ENCODE results near the gene MIGA1.
A peak's percentile ranks its signal among the peaks of the same experiment; 100 is the strongest.

MIGA1 gene

GRCh38 chr1:77829851-77830250 lies 50.4 kb downstream of the MIGA1 start:
- no peaks in the 10 kb centered on the region for H3K9me3 ChIP-seq (ENCODE audit: control insufficient read depth in 1 of 2, low read length in 2 of 2)
- H3K27ac ChIP-seq (ENCODE audit: low read length), result no peak overlapping the region
- no peak overlapping the region for H3K4me3 ChIP-seq (ENCODE audit: low read depth in 1 of 2, low read length in 2 of 2)
- H3K4me1 ChIP-seq (ENCODE audit: control insufficient read depth in 1 of 2, insufficient read depth in 2 of 2, low read length in 2 of 2), result peaks cover 4 to 35% of the 10 kb centered on the region in 2 donors
- peaks cover 0 to 29% of the 10 kb centered on the region in 2 donors for H3K36me3 ChIP-seq (ENCODE audit: control insufficient read depth in 1 of 2, insufficient read depth in 2 of 2, low read length in 2 of 2)
- no peaks in the 10 kb centered on the region for H3K27me3 ChIP-seq (ENCODE audit: low read depth, low read length)

GRCh38 chr1:77830946-77831345 lies 51.5 kb downstream of the MIGA1 start:
- Histone ChIP-seq H3K27me3 (ENCODE audit: low read depth, low read length) (no peaks in the 10 kb centered on the region), H3K36me3 (ENCODE audit: control insufficient read depth in 1 of 2, insufficient read depth in 2 of 2, low read length in 2 of 2) (peaks cover 0 to 31% of the 10 kb centered on the region in 2 donors), H3K4me1 (ENCODE audit: control insufficient read depth in 1 of 2, insufficient read depth in 2 of 2, low read length in 2 of 2) (peaks cover 4 to 35% of the 10 kb centered on the region in 2 donors), H3K9me3 (ENCODE audit: control insufficient read depth in 1 of 2, low read length in 2 of 2) (no peaks in the 10 kb centered on the region), H3K4me3 (ENCODE audit: low read depth in 1 of 2, low read length in 2 of 2) (no peak overlapping the region), H3K27ac (ENCODE audit: low read length) (no peak overlapping the region)

DNA sequence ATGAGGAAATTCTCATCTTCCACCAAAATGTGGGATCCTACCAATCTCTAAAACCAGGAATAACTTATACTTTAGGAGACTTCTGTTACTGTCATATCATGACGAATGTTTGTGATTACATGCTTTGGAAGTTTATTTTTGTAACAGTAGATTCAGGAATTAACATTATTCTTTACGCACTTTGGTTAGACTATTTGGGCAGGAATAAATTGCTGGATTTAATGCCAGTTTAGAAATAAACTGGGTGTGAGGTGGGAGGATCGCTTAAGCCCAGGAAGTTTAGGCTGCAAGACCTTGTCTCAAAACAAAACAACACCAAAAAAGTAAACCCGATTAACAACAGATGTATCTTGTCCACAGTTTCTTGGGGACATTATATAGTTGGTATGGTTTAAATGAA lies 52.1 kb downstream of the MIGA1 start:
- no peak overlapping the region for H3K4me3 ChIP-seq (ENCODE audit: low read depth in 1 of 2, low read length in 2 of 2)
- H3K4me1 ChIP-seq (ENCODE audit: control insufficient read depth in 1 of 2, insufficient read depth in 2 of 2, low read length in 2 of 2), result peaks cover 4 to 35% of the 10 kb centered on the region in 2 donors
- H3K36me3 ChIP-seq (ENCODE audit: control insufficient read depth in 1 of 2, insufficient read depth in 2 of 2, low read length in 2 of 2), result peaks cover 0 to 31% of the 10 kb centered on the region in 2 donors
- H3K27me3 ChIP-seq (ENCODE audit: low read depth, low read length), result no peaks in the 10 kb centered on the region
- peak overlapping the region; percentile 55 for H3K27ac ChIP-seq (ENCODE audit: low read length)
- no peaks in the 10 kb centered on the region for H3K9me3 ChIP-seq (ENCODE audit: control insufficient read depth in 1 of 2, low read length in 2 of 2)

GRCh38 chr1:77831976-77832711 lies 52.7 kb downstream of the MIGA1 start:
- Histone ChIP-seq H3K27ac (ENCODE audit: low read length) (peak overlapping the region; percentile 55), H3K36me3 (ENCODE audit: control insufficient read depth in 1 of 2, insufficient read depth in 2 of 2, low read length in 2 of 2) (peaks cover 0 to 31% of the 10 kb centered on the region in 2 donors), H3K4me3 (ENCODE audit: low read depth in 1 of 2, low read length in 2 of 2) (no peak overlapping the region), H3K27me3 (ENCODE audit: low read depth, low read length) (no peaks in the 10 kb centered on the region), H3K9me3 (ENCODE audit: control insufficient read depth in 1 of 2, low read length in 2 of 2) (no peaks in the 10 kb centered on the region), H3K4me1 (ENCODE audit: control insufficient read depth in 1 of 2, insufficient read depth in 2 of 2, low read length in 2 of 2) (peaks cover 4 to 35% of the 10 kb centered on the region in 2 donors)

DNA sequence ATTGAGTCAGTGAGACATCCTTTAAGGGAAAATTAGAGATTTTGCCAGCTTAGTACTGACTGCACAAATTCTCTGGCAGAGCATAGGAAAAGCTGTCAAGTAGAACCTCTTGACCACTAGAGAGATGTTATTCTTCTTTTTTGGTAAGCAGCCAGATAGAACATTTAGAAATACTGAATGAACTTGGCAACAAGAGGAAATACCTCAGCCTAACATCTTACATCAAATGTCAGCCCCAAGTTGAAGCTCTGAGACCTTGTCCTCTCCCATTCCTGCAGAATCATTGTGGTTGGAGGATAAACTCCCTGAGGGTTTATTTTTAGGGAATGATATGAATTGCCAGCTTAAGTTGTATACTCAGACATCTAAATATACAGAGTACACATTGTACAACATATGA lies 53.5 kb downstream of the MIGA1 start:
- H3K4me1 ChIP-seq (ENCODE audit: control insufficient read depth in 1 of 2, insufficient read depth in 2 of 2, low read length in 2 of 2), result peaks cover 4 to 35% of the 10 kb centered on the region in 2 donors
- no peaks in the 10 kb centered on the region for H3K27me3 ChIP-seq (ENCODE audit: low read depth, low read length)
- H3K4me3 ChIP-seq (ENCODE audit: low read depth in 1 of 2, low read length in 2 of 2), result no peak overlapping the region
- H3K36me3 ChIP-seq (ENCODE audit: control insufficient read depth in 1 of 2, insufficient read depth in 2 of 2, low read length in 2 of 2), result peaks cover 0 to 31% of the 10 kb centered on the region in 2 donors
- H3K9me3 ChIP-seq (ENCODE audit: control insufficient read depth in 1 of 2, low read length in 2 of 2), result no peaks in the 10 kb centered on the region
- peak overlapping the region; percentile 55 for H3K27ac ChIP-seq (ENCODE audit: low read length)

GRCh38 chr1:77833521-77834100 lies 54.2 kb downstream of the MIGA1 start:
- Histone ChIP-seq H3K4me1 (ENCODE audit: control insufficient read depth in 1 of 2, insufficient read depth in 2 of 2, low read length in 2 of 2) (peaks cover 4 to 35% of the 10 kb centered on the region in 2 donors), H3K4me3 (ENCODE audit: low read depth in 1 of 2, low read length in 2 of 2) (peak overlapping the region in 1 of 2 donors; percentile 12), H3K27me3 (ENCODE audit: low read depth, low read length) (no peaks in the 10 kb centered on the region), H3K9me3 (ENCODE audit: control insufficient read depth in 1 of 2, low read length in 2 of 2) (no peaks in the 10 kb centered on the region), H3K36me3 (ENCODE audit: control insufficient read depth in 1 of 2, insufficient read depth in 2 of 2, low read length in 2 of 2) (peaks cover 0 to 31% of the 10 kb centered on the region in 2 donors), H3K27ac (ENCODE audit: low read length) (peak overlapping the region; percentile 55)

- Histone ChIP-seq H3K27me3 (ENCODE audit: low read depth, low read length) (no peaks in the 10 kb centered on the region), H3K4me3 (ENCODE audit: low read depth in 1 of 2, low read length in 2 of 2) (peak overlapping the region in 1 of 2 donors; percentile 4), H3K4me1 (ENCODE audit: control insufficient read depth in 1 of 2, insufficient read depth in 2 of 2, low read length in 2 of 2) (peaks cover 4 to 35% of the 10 kb centered on the region in 2 donors), H3K27ac (ENCODE audit: low read length) (peak overlapping the region; percentile 16), H3K36me3 (ENCODE audit: control insufficient read depth in 1 of 2, insufficient read depth in 2 of 2, low read length in 2 of 2) (peaks cover 0 to 31% of the 10 kb centered on the region in 2 donors), H3K9me3 (ENCODE audit: control insufficient read depth in 1 of 2, low read length in 2 of 2) (no peaks in the 10 kb centered on the region)
Measured at GRCh38 chr1:77834771-77835334, 55.4 kb downstream of the MIGA1 start.

- H3K27me3 ChIP-seq (ENCODE audit: low read depth, low read length), result no peaks in the 10 kb centered on the region
Measured at GRCh38 chr1:77841574-77841973, 62.1 kb downstream of the MIGA1 start.

GRCh38 chr1:77845951-77846350 lies 66.5 kb downstream of the MIGA1 start:
- peaks cover 0 to 4% of the 10 kb centered on the region in 2 donors for H3K4me1 ChIP-seq (ENCODE audit: control insufficient read depth in 1 of 2, insufficient read depth in 2 of 2, low read length in 2 of 2)
- peaks cover 5% of the 10 kb centered on the region in 2 donors for H3K36me3 ChIP-seq (ENCODE audit: control insufficient read depth in 1 of 2, insufficient read depth in 2 of 2, low read length in 2 of 2)
- H3K9me3 ChIP-seq (ENCODE audit: control insufficient read depth in 1 of 2, low read length in 2 of 2), result no peaks in the 10 kb centered on the region
- H3K27ac ChIP-seq (ENCODE audit: low read length), result no peak overlapping the region
- no peaks in the 10 kb centered on the region for H3K27me3 ChIP-seq (ENCODE audit: low read depth, low read length)
- H3K4me3 ChIP-seq (ENCODE audit: low read depth in 1 of 2, low read length in 2 of 2), result no peak overlapping the region

More at GRCh38 chr1:77841574-77841973, 62.1 kb downstream of the MIGA1 start:
- no peaks in the 10 kb centered on the region for H3K9me3 ChIP-seq (ENCODE audit: control insufficient read depth in 1 of 2, low read length in 2 of 2)
- peaks cover 5% of the 10 kb centered on the region in 2 donors for H3K36me3 ChIP-seq (ENCODE audit: control insufficient read depth in 1 of 2, insufficient read depth in 2 of 2, low read length in 2 of 2)
- H3K27ac ChIP-seq (ENCODE audit: low read length), result no peak overlapping the region
- no peaks in the 10 kb centered on the region for H3K4me1 ChIP-seq (ENCODE audit: control insufficient read depth in 1 of 2, insufficient read depth in 2 of 2, low read length in 2 of 2)
- H3K4me3 ChIP-seq (ENCODE audit: low read depth in 1 of 2, low read length in 2 of 2), result no peak overlapping the region

- H3K36me3 ChIP-seq (ENCODE audit: control insufficient read depth in 1 of 2, insufficient read depth in 2 of 2, low read length in 2 of 2), result peaks cover 5% of the 10 kb centered on the region in 2 donors
- no peak overlapping the region for H3K4me3 ChIP-seq (ENCODE audit: low read depth in 1 of 2, low read length in 2 of 2)
- no peaks in the 10 kb centered on the region for H3K27me3 ChIP-seq (ENCODE audit: low read depth, low read length)
- H3K27ac ChIP-seq (ENCODE audit: low read length), result no peak overlapping the region
- peaks cover 0 to 4% of the 10 kb centered on the region in 2 donors for H3K4me1 ChIP-seq (ENCODE audit: control insufficient read depth in 1 of 2, insufficient read depth in 2 of 2, low read length in 2 of 2)
- H3K9me3 ChIP-seq (ENCODE audit: control insufficient read depth in 1 of 2, low read length in 2 of 2), result no peaks in the 10 kb centered on the region
Measured at GRCh38 chr1:77846966-77847365, 67.5 kb downstream of the MIGA1 start.

DNA sequence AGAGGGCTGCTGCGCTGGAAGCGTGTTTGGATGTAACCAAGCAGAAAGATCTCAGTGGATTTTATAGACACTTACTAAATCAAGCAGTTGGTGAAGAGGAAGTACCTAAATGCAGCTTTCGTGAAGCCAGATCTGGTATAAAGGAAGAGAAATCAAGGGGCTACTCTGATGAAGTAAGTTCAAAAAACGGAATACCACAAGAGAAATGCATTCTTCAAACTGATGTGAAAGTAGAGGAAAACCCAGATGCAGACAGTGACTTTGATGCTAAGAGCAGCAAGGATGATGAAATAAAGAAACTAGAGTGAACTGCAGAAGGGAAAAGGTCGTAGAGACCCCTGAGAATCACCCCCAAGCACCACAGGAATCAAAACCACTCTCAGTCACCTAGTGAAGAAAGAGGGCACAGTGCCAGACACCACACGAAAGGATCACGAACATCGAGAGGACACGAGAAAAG lies 68.2 kb downstream of the MIGA1 start:
- Histone ChIP-seq H3K27me3 (ENCODE audit: low read depth, low read length) (no peaks in the 10 kb centered on the region), H3K9me3 (ENCODE audit: control insufficient read depth in 1 of 2, low read length in 2 of 2) (no peaks in the 10 kb centered on the region), H3K36me3 (ENCODE audit: control insufficient read depth in 1 of 2, insufficient read depth in 2 of 2, low read length in 2 of 2) (peaks cover 5% of the 10 kb centered on the region in 2 donors), H3K27ac (ENCODE audit: low read length) (no peak overlapping the region), H3K4me1 (ENCODE audit: control insufficient read depth in 1 of 2, insufficient read depth in 2 of 2, low read length in 2 of 2) (peaks cover 0 to 4% of the 10 kb centered on the region in 2 donors), H3K4me3 (ENCODE audit: low read depth in 1 of 2, low read length in 2 of 2) (no peak overlapping the region)
